Measurements from ENCODE around the gene MMEL1. TPM values are rescaled to one million over a fixed set of nuclear protein-coding genes. Genes with fewer than 3 reads are reported as not detected.

MMEL1 gene
- total and polyA plus RNA-seq, 8 donors: 0.39 to 8.7 (median 2.5) TPM

DNA sequence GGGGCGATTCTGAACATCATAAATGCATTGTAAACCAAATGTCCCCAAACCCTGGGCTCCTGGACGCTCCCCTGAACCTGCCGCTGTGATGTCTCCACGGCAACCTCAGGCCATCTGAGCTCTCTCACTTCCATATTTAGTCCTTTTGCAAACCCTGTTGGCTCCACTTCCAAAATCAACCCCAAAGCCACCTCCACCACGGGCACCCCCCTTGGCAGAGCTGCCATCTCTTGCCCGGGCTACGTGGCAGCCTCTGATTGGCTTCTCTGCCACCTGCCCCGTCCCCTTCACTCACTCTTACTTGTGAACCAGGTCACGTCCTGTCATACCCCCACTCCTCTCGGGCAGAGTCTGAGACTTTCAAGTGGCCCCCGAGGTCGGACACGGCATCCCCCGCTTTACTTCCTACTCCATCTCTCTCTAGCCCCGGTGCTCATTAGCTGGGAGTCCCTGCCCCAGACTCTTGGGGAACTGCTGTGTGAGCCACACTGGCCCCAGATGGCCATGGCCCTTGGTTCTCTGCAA lies 30.4 kb downstream of the MMEL1 start:
- intact Hi-C loops (cut with DNase I): no loop called here
- DNase-seq: no peak
- WGBS, 2 donors: 65 to 67% methylated on average over 15 of the region's 15 CpGs
- Histone ChIP-seq H3K36me3 (no peaks in the 10 kb centered on the region), H3K4me1 (no peaks in the 10 kb centered on the region), H3K9me3 (no peaks in the 10 kb centered on the region), H3K27ac (no peak overlapping the region), H3K4me3 (no peak overlapping the region), H3K27me3 (no peaks in the 10 kb centered on the region)
- FAIRE-seq: no peak
- TF ChIP-seq, protein P1, sequence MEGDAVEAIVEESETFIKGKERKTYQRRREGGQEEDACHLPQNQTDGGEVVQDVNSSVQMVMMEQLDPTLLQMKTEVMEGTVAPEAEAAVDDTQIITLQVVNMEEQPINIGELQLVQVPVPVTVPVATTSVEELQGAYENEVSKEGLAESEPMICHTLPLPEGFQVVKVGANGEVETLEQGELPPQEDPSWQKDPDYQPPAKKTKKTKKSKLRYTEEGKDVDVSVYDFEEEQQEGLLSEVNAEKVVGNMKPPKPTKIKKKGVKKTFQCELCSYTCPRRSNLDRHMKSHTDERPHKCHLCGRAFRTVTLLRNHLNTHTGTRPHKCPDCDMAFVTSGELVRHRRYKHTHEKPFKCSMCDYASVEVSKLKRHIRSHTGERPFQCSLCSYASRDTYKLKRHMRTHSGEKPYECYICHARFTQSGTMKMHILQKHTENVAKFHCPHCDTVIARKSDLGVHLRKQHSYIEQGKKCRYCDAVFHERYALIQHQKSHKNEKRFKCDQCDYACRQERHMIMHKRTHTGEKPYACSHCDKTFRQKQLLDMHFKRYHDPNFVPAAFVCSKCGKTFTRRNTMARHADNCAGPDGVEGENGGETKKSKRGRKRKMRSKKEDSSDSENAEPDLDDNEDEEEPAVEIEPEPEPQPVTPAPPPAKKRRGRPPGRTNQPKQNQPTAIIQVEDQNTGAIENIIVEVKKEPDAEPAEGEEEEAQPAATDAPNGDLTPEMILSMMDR (IDR thresholded peaks at IDR 0.05): no peak
- ATAC-seq: no peak

DNA sequence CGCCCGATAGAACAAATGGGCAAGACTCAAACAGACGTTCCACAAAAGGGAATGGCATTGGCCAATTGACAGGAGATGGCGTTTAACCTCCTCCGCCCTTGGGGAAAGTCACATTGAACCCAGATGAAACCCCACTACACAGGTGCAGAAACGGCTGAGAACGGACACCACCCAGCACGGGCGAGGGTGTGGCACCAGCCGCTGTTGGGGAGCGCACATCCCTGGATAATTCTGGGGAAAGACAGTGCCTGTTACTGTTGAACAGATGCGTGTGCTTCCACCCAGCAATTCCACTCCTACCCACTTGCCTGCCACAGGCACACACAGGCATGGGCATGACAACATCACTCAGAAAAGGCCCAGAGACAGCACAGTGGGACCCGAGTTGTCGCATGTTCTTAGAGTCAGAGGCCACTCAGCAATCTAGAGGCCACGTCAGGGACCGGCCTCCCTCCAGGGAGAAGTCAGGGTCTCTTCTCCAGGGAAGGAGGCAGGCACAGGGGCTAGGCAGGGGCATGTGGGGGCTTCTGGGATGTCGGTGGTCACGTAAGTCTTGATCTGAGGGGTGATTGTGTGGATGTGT lies 31.0 kb downstream of the MMEL1 start:
- TF ChIP-seq, protein P1 (IDR thresholded peaks at IDR 0.05): no peak
- H3K27ac ChIP-seq: no peak overlapping the region
- 75 to 81% methylated on average over 18 of the region's 18 CpGs for WGBS, 2 donors
- H3K9me3 ChIP-seq: no peaks in the 10 kb centered on the region
- ATAC-seq (no peak), FAIRE-seq (no peak), DNase-seq (no peak)
- intact Hi-C loops (cut with DNase I): no loop called here
- H3K4me1 ChIP-seq: no peaks in the 10 kb centered on the region
- no peaks in the 10 kb centered on the region for H3K27me3 ChIP-seq
- no peak overlapping the region for H3K4me3 ChIP-seq
- H3K36me3 ChIP-seq: no peaks in the 10 kb centered on the region

DNA sequence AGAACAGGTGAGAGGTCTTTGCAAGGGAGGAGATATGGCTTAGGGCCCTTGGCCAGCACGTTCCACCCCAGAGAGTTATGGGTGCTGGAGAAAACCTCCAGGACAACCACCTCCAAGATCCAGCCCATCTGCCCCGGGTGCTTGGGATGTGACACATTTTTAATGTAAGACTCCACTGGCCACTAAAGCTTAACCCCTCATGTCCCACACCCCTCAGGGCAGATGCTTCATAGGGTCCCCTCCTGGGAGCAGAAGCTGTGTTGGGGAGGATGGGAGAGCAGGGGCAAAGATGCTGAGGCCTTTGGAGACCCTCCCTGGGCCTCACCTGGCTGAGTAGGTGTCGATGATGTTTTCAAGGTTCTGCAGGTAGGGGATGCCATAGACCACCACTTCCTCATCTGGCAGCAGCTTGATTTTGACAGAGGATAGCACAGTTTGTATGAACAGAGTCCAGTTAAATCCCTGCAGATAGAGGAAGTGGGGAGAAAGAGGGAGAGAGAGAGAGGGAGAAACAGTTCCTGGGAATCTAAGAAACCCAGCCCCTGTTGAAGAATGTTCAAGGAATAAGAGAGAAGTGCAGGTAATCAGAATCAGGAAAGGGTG lies 34.4 kb downstream of the MMEL1 start:
- DNase-seq: no peak
- intact Hi-C loops (cut with DNase I): no loop called here
- Histone ChIP-seq H3K4me1 (no peaks in the 10 kb centered on the region), H3K9me3 (no peaks in the 10 kb centered on the region), H3K27ac (no peak overlapping the region), H3K4me3 (no peak overlapping the region), H3K36me3 (no peaks in the 10 kb centered on the region), H3K27me3 (no peaks in the 10 kb centered on the region)
- 68% methylated on average over 3 of the region's 3 CpGs for WGBS, 2 donors
- TF ChIP-seq, protein P1 (IDR thresholded peaks at IDR 0.05): no peak
- FAIRE-seq: no peak
- no peak for ATAC-seq

DNA sequence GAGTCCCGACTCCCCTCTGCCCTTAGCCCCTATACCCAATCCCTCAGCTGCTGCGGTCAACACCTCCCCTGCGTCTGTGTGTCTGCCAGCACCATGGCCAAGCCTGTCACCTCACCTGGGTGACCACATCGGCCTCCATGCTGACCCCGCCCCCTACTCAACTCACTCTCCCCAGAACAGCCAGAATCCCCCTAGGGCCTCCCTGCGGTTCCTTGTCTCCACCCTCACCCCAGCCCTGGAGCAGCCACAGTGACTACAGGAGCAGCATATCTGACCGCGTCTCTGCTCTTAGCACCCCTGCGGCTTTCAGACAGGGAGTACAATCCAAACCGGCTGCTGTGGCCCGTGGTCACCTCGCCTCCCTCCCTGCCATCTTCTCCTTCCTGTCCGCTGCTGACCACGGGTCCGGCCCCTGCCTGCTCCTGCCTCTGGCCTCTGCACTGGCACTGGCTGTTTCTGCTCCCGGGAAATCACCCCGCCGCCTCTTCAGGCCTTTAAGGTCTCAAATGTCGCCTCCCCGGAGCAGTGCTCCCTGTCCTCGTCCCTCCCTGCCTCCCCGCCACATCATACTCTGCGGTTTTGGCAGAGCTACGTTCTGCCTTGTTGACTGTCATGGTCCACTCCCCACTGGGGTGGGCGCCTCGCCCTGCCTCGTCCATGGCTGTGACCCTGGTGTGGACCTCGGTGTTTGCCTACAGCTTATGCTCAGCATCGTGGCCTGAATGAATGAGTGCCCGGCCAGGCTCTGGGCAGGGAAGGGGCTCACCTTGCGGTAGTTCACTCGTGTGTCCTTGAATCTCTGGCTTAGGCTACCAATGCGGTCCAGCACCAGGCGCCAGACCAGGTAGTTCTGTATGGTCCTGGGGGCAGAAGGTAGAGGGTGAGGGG lies 35.1 kb downstream of the MMEL1 start:
- H3K4me1 ChIP-seq: no peaks in the 10 kb centered on the region
- intact Hi-C loops (cut with DNase I): no loop called here
- H3K27ac ChIP-seq: no peak overlapping the region
- no peaks in the 10 kb centered on the region for H3K9me3 ChIP-seq
- no peak for FAIRE-seq
- TF ChIP-seq, protein P1 (IDR thresholded peaks at IDR 0.05): no peak
- DNase-seq: peak in 2 of 6 donors; percentile 10 to 49
- ATAC-seq: no peak
- no peak overlapping the region for H3K4me3 ChIP-seq
- 65 to 72% methylated on average over 34 of the region's 34 CpGs for WGBS, 2 donors
- H3K27me3 ChIP-seq: no peaks in the 10 kb centered on the region
- H3K36me3 ChIP-seq: no peaks in the 10 kb centered on the region

All from pancreas (tissue), 10 donors.